ENCODE data around the gene CLOCK.

DNA sequence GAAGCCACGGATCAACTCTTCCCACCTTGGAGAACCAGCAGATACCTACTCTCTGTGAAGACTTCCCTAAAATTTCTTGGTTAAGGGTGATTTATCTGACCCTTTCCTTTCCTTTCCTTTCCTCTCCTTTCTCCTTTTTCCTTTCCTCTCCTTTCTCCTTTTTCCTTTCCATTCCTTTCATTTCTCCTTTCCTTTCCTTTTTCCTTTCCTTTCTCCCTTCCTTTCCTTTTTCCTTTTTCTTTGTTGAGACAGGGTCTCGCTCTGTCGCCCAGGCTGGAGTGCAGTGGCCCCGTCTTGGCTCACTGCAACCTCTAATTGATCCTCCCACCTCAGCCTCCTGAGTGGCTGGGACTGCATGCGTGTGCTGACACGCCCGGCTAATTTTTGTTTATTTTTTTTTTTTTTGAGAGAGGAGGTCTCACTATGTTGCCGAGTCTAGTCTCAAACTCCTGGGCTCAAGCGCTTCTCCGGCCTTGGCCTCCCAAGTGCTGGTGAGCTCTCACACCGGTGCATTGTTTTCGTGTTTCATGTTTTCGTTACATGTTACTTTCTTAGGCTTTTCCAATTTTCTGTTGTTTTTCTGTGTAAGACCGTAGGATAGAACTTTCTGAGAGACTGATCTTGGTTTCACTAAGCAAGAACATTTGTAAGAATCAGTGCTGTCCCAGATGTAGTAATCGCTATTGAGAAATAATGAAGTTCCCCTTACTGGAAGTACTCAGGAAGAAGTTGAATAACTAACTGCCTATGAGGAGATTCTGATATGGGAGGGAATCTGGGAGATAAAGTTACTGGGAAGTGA is 149.0 kb downstream of the CLOCK start:
- TF ChIP-seq, protein P1, sequence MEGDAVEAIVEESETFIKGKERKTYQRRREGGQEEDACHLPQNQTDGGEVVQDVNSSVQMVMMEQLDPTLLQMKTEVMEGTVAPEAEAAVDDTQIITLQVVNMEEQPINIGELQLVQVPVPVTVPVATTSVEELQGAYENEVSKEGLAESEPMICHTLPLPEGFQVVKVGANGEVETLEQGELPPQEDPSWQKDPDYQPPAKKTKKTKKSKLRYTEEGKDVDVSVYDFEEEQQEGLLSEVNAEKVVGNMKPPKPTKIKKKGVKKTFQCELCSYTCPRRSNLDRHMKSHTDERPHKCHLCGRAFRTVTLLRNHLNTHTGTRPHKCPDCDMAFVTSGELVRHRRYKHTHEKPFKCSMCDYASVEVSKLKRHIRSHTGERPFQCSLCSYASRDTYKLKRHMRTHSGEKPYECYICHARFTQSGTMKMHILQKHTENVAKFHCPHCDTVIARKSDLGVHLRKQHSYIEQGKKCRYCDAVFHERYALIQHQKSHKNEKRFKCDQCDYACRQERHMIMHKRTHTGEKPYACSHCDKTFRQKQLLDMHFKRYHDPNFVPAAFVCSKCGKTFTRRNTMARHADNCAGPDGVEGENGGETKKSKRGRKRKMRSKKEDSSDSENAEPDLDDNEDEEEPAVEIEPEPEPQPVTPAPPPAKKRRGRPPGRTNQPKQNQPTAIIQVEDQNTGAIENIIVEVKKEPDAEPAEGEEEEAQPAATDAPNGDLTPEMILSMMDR (IDR thresholded peaks at IDR 0.05; ENCODE audit: low read depth, low read length, poor library complexity, severe bottlenecking) = no peak
- TF ChIP-seq EZH2phosphoT487 (IDR thresholded peaks at IDR 0.05; ENCODE audit: borderline replicate concordance, low read length) = no peak

Measured in DOHH2 (cell line).